D341Med (cell line): ENCODE measurements around the gene TNNC1.

Experiments
- DNase-seq: peaks from one replicate; pipeline ENCODE4 v3.0.0; 2012; ENCODE audit warnings: low spot score

The TNNC1 gene

DNA sequence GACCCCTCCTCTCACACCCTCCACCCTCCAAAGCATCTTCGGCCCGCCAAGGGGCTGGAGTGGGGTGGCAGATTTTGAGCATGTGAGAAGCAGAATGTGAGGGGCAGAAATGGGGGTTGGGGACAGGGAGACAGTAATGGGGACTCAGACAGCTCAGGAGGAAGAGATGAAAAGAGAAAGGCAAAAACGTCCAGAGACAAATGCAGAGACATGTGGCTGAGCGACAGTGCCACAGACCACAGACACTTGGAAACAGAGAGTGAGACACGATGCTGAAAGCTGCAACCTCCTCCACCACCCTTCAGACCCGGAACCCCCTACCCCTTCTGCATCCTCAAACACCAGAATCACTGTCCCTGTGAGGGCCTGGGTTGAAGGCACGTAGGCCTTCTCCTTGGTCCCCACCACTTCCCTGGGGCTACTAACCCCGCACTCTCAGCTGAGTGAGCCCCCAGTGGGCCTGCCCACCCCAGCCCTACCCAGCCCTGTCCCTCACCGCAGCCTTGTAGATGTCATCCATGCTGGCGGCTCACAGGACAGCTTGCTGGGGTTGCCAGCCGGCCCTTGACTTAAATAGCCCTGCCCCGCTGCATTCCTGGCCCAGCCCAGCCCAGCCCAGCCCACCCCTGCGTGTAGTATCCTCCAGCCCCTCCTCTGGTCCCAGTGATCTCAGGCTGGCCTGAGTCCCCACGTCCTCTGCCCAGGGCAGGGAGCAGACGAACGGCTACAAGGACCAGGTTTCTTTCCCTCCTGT, at the start of gene TNNC1:
TSS of gene TNNC1 (minus strand) at position 546 of the 754 bp plus-strand sequence. CDS start at position 520, 26 bp downstream.
- DNase-seq, result no peak

DNA sequence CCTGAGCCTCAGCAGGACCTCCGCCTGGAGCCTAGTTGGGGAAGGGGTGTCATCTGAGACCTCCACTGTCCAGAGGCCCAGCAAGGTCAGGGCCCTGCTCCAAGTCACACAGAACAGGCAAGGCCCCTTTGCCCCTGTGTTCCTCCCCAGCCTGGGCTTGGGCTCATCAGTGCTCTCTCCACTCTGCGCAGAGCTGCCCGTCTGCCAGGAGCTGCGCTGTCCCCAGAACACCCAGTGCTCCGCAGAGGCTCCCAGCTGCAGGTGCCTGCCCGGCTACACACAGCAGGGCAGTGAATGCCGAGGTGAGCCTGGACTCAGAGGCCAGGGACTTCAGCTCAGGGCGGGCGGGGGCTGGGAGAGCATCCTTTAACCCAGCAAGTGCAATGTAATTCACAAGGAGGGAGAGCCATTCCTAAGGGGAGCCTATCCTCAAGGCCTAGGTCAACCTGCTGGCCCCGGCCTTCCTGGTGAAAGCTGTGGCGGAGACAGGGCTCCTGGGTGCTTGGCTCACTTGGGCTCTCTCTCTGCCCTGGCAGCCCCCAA, 49.0 kb upstream of the TNNC1 start:
- DNase-seq, result no peak

DNA sequence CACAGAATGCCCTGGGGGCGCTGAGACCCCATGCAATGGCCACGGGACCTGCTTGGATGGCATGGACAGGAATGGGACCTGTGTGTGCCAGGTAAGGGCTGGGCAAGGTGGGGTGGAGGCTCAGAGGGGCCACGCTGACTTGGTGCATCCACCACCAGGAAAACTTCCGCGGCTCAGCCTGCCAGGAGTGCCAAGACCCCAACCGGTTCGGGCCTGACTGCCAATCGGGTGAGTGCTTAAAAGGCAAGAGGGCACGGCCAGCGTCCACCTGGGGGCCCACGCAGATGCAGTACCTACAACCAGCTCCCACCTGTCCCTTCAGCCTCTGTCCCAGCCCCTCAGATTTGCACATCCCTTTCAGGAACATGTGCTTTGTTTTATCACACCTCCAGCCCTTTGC, 48.2 kb upstream of the TNNC1 start:
- DNase-seq, result no peak

DNA sequence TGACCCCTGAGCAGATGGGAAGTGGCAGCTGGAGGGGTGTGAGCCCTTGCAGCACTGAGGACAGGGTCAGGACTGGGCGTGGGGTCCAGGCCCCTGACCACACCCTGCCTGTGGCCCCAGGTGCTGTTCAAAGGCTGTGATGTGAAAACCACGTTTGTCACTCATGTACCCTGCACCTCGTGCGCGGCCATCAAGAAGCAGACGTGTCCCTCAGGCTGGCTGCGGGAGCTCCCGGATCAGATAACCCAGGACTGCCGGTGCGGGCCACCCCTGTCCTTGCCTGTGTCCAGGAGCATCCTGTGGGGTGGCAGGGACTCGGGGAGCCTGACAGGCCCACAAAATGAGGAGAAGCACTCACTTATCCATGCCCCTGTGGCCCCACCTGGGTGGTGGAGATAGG, 47.2 kb upstream of the TNNC1 start:
- DNase-seq, result no peak

DNA sequence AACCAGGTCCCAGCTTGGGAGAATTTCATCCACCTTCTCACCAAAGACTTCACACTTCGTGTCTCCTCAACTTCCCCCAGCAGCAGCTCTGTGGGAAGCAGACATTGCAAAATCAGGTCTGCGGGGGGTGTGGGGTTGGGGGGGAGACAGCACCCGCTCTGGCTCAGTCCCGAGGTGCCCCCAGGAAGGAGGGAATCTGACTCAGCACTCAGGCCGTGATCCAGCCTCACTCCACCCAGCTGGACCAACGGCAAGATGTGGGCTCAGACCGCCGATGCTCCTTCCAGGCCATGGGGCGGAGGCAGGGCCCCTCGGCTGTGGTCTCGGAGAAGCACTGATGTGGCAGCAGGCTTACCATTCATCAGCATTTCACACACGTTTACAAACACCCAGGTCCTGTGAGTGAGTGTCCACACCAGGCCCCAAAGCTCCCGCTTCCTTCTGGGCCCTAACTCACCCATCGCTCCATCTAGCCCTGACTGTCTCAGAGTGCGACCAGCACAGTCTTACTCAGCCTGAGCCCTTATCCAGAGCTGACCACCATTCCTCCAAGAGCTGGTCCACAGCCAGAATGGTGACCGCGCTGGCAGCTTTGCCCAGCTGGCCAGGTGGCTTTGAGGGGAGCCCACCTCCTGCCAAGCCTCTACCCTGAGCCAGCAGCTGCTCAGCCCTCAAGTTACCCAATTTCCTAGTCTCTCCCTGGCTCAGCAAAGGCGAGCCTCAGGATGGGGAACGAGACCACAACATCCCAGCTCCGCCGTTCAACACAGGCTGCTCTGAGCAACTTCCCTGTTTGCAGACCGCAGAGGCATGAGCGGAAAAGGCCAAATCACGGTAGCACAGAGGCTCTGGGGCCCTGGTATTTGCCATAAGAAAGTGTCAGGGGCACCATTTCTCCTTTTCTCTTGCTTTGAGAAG, 44.6 kb upstream of the TNNC1 start:
- DNase-seq, result no peak

DNA sequence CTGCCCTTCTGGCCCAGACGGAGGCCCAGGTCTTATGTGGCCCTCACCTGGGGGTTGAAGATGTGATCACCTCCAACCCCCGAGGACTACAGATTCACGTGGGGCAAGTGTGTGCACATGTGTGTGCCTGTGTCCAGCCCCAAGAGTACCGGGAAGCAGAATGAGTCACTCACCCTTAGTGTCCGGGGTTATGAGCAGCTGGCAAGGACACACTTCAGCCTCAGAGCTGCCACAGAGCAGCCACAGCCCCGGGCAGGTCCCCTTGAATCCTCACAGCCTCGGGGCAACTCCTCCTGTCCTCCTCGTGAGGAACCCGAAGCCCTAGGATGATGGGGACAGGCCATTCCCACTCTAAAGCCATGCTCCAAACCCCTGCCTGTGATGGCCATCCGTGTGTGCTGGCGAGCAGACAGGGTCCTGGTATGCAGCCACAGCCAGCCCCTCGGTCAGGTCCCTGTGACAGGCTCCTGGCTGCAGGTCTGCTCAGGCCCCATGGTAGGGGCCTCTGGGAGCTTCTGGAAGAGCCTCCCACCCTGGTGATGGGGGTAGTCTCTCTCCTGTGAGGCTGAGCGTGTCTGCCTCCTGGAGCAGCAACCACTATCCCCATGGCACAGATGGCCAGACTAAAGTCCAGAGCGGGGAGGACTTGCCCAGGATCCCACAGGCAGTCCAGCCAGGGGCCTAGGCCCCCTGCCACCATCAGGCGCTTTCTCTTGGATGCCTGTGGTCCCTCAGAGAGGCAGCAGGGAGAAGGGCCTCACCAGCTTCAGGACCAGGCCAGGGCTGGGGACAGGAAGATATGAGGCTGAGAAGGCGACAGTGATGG, 42.1 kb upstream of the TNNC1 start:
- DNase-seq, result no peak

DNA sequence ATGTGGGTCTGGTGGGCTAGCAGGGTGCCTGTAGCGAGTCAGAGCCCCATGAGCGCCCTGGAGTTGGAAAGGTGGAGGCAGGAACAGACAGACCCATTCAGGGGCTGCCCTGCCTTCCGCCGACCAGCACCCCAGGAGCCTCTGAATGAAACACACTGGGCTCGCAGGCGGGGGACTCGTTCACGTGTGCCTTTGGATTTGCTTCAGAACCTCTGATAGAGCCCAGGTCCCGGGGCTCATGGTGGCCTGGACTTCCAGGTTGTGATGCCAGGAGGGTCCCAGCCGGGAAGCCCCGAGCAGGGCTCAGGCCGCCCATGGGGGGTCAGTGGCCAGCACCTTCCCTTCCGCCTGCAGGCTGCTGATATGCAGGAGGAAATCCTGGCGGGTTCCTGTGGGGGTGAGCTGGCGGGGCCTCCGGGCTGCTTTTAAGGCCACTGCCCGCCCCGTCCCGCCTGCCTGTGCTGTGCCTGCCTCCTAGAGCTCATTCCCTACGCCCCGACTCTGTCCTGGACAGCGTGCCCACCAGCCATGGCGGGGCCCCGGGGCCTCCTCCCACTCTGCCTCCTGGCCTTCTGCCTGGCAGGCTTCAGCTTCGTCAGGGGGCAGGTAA, 41.1 kb upstream of the TNNC1 start, which contains the start of gene STAB1:
TSS of gene STAB1 (plus strand) at position 453 of the 610 bp plus-strand sequence. CDS start at position 529, 76 bp downstream.
- DNase-seq, result no peak

DNA sequence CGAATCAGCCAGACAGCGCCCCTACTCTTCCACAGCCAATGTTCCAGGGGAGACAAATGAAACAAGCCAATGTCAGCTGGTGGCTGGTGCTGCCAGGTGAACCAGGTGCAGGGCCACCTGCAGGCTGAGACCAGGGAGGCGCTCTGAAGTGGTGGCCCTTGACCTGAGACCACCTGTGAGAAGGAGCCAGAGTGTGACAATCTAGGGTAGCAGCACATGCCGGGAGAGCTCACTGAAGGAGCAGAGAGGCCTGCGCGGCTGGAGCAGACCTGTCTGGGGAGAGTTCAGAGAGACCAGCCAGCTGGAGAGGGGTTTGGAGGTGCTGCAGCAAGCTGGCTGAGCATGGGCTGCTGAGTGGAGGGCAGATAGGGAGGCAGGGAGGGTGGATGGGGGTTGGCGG, 40.6 kb upstream of the TNNC1 start:
- DNase-seq, result no peak

DNA sequence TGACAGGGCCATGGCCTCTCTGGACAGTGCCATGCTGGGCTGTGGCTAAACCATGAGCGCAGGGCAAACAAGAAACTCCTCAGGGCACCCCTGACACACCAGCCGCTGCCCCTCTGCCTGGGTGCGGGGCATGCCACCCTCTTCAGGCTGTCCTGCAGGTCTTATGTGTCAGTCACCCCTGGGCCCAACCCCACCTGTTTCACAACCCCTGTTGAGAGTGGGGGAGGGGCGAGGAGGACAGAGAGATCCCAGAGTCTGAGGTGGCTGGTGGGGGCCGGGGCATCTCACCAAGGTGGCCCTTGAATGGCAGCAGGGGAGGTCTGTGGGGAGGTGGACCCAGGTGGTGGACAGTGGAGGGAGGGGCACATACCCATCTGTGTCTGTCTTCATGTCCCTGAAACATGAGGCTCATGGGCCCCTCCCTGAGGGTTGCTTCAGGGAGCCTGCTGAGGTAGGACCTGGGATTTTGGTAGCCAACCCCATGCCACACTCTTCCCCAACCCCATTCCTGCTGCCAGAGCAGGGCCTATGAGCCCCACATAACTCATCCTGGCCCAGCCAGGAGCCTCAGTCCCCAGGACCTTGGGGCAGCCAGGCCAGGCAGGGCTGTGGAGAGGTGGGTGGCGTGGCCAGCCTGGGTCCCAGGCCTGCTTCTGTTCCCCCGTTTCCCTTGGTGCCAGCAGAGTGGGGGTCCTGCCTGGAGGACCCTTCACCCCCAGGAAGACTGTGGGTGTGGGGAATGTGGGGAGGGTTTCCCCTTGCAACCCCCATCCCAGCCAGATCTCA, 39.6 kb upstream of the TNNC1 start:
- no peak for DNase-seq

DNA sequence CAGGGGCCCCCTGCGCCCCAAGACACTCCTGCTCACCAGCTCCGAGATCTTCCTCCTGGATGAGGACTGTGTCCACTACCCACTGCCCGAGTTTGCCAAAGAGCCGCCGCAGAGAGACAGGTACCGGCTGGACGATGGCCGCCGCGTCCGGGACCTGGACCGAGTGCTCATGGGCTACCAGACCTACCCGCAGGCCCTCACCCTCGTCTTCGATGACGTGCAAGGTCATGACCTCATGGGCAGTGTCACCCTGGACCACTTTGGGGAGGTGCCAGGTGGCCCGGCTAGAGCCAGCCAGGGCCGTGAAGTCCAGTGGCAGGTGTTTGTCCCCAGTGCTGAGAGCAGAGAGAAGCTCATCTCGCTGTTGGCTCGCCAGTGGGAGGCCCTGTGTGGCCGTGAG, 38.2 kb upstream of the TNNC1 start:
- DNase-seq, result no peak

DNA sequence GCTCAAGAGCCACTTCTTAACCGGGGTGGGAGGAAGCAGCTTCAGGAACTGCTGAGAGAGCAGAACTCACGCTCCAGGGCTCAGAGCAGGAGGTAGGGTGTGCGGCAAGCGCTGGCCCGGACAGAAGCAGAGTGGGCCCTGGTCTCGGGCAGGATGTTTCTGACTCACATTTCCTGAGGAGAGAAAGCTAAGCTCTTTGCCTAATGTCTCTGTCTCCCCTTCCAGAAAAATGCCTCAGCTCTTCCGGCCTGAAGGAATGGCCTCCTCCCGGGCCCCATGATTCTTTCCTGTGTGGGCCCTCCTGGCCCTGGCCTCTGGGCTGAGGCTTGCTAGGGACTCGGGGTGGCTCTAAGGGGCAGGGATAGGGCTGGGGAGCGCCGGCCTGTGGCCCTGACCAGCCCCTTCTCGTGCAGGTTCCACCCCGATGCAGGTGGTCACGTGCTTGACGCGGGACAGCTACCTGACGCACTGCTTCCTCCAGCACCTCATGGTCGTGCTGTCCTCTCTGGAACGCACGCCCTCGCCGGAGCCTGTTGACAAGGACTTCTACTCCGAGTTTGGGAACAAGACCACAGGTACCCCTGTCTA, 37.2 kb upstream of the TNNC1 start:
- DNase-seq, result no peak

DNA sequence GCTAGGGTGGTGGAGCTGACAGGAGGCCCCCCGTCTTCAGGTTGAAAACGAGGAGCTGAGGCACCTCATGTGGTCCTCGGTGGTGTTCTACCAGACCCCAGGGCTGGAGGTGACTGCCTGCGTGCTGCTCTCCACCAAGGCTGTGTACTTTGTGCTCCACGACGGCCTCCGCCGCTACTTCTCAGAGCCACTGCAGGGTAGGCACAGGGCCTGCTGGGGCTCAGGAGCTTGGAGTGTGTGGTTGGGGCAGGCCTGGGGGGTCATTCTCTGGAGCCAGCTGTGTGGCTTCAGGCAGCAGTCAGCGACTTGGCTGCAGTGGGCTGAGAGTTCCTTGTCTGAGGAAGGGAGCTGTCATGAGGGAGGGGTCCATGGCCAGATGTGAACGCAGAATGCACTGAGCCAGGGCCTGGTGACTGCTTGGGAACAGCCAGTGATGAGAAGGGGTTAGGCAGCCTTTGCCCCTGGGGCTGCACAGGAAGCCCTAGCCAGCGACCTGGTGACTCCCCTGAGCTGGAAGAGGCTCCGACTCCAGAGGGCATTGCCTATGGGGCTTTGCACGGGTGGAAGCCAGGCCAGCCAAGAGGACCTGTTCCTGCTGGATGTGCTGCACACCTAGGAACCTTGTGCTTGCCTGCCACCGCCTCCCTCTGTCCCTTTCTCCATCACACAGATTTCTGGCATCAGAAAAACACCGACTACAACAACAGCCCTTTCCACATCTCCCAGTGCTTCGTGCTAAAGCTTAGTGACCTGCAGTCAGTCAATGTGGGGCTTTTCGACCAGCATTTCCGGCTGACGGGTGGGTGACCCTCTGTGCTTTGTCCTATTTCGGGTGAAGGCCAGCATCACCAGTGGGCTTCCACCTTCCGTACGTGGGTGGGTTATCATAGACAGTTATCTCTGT, 36.4 kb upstream of the TNNC1 start:
- DNase-seq, result no peak

DNA sequence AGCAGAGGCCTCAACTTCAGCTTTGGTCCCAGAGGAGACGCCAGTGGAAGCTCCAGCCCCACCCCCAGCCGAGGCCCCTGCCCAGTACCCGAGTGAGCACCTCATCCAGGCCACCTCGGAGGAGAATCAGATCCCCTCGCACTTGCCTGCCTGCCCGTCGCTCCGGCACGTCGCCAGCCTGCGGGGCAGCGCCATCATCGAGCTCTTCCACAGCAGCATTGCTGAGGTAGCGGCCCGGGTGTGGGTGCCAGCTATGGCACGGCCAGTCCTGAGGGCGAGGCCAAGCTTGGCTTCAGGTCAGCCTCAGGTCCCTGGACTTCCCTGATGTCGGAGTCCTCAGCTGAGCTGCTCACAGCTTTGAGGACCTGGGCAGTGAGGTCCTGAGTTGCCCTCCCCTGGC, 35.6 kb upstream of the TNNC1 start:
- DNase-seq, result no peak

DNA sequence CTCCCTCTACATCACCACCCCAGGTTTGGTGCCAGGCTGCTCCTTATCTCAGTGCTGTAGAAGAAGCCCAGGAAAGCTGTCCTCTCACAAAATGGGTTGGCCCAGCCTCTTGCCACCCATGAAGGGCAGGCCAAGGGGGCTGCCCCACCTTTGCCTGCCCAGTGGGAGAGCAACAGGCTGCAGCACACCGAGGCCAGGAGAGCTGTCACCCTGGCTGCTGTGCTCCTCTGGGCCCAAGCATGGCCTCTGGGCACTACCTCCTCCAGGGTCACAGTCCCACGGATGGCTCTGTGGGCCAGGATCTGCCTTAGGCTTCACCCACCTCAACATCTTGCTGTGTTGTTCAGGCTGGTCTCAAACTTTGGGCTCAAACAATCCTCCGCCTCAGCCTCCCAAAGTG, 34.9 kb upstream of the TNNC1 start:
- DNase-seq, result no peak

DNA sequence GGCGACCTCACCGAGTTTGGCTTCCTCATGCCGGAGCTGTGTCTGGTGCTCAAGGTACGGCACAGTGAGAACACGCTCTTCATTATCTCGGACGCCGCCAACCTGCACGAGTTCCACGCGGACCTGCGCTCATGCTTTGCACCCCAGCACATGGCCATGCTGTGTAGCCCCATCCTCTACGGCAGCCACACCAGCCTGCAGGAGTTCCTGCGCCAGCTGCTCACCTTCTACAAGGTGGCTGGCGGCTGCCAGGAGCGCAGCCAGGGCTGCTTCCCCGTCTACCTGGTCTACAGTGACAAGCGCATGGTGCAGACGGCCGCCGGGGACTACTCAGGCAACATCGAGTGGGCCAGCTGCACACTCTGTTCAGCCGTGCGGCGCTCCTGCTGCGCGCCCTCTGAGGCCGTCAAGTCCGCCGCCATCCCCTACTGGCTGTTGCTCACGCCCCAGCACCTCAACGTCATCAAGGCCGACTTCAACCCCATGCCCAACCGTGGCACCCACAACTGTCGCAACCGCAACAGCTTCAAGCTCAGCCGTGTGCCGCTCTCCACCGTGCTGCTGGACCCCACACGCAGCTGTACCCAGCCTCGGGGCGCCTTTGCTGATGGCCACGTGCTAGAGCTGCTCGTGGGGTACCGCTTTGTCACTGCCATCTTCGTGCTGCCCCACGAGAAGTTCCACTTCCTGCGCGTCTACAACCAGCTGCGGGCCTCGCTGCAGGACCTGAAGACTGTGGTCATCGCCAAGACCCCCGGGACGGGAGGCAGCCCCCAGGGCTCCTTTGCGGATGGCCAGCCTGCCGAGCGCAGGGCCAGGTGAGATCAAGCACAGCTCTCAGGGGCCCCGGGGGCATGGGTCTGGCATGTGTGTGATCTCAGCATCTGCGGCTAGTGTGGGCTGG, 34.2 kb upstream of the TNNC1 start:
- DNase-seq, result no peak

DNA sequence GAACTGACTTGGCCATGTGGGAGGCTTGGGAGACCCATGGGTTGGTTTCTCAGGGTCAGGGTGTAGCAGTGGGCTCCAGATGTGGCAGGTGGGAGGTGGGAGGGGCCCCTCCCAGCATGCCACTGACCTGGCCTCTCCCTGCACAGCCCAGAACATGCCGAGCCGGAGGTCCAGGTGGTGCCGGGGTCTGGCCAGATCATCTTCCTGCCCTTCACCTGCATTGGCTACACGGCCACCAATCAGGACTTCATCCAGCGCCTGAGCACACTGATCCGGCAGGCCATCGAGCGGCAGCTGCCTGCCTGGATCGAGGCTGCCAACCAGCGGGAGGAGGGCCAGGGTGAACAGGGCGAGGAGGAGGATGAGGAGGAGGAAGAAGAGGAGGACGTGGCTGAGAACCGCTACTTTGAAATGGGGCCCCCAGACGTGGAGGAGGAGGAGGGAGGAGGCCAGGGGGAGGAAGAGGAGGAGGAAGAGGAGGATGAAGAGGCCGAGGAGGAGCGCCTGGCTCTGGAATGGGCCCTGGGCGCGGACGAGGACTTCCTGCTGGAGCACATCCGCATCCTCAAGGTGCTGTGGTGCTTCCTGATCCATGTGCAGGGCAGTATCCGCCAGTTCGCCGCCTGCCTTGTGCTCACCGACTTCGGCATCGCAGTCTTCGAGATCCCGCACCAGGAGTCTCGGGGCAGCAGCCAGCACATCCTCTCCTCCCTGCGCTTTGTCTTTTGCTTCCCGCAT, 33.4 kb upstream of the TNNC1 start:
- no peak for DNase-seq

DNA sequence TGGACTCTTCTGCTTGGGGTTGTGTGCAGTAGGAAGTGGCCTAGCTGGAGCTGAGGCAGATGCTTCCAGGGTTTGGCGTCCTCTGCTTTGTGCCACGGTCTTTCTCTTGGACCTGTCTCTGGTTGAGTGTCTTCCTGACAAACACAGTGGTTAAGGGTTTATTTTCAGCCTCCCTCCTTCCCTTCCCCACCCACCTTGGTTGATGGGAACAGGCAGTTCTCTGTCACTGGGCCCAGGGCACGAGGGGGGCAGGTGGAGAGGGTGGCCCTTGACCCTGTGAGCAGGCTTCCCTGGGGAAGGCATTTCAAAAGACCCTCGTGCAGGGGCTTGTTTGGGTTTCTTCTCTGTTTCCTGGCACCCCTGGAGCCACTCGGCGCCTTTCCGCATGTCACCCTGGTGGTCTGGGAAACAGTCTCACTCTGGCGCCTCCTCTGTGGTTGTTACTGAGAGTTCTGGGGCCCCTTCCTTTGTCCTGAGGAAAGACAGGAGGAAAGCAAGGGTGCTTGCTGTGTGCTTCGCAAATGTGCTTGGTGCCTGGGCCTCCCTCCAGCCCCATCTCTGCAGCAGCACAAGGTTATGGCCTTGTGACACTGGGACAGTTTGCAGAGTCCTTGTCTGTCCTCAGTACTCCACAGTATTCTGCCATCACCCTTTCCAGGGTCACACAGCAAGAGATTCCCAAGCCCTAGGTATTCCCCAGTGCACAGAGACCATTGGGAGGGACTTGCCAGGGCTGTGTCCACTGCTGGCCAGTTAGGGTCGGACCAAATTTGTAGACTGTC, 31.0 kb upstream of the TNNC1 start:
- DNase-seq, result no peak
